Progenitor cell of endocrine pancreas (in vitro differentiated cells): ENCODE results near the gene KNOP1. TPM values are rescaled to one million over a fixed set of nuclear protein-coding genes. Genes with fewer than 3 reads are reported as not detected.

Source experiments
- DNase-seq: peaks from one replicate; pipeline ENCODE4 v3.0.0; 2021; ENCODE audit warnings: low spot score; ENCODE audit not compliant: unreplicated experiment
- H3K27ac Mint-ChIP-seq: 2 replicates; pipeline ENCODE4 v1.8.0; 2021; ENCODE audit warnings: mild to moderate bottlenecking, moderate library complexity, mixed read lengths
- H3K27me3 Mint-ChIP-seq: 2 replicates; pipeline ENCODE4 v1.8.0; 2021; ENCODE audit warnings: mixed read lengths
- H3K36me3 Mint-ChIP-seq: 2 replicates; pipeline ENCODE4 v1.8.0; 2022; ENCODE audit warnings: mixed read lengths; ENCODE audit not compliant: insufficient read depth
- H3K4me1 Mint-ChIP-seq: 2 replicates; pipeline ENCODE4 v1.8.0; 2021; ENCODE audit warnings: low read depth, mixed read lengths
- H3K4me3 Mint-ChIP-seq: 2 replicates; pipeline ENCODE4 v1.8.0; 2021; ENCODE audit warnings: low read depth, mild to moderate bottlenecking, moderate library complexity, mixed read lengths
- H3K9me3 Mint-ChIP-seq: 2 replicates; pipeline ENCODE4 v1.8.0; 2021; ENCODE audit warnings: low read depth, mixed read lengths
- CTCF ChIP-seq: fragments of 200-600 bp; sonication (generic); IDR thresholded peaks from one replicate; pipeline ENCODE4 v1.5.0; 2021; ENCODE audit warnings: antibody characterized with exemption, mild to moderate bottlenecking; ENCODE audit not compliant: unreplicated experiment
- total RNA-seq: library from RNA; stranded (reverse); gene quantifications from 2 replicates; pipeline ENCODE4 v1.2.1, GENCODE V29; 2021

The KNOP1 gene
- total RNA-seq, 1 donor from 2014 or later, result 58.1 TPM

GRCh38 chr16:19746561-19746960 lies 28.5 kb upstream of the KNOP1 start:
- H3K27ac Mint-ChIP-seq, result no peak overlapping the region
- no peak overlapping the region for H3K4me3 Mint-ChIP-seq
- peaks cover 33% of the 10 kb centered on the region for H3K4me1 Mint-ChIP-seq
- no peaks in the 10 kb centered on the region for H3K36me3 Mint-ChIP-seq
- no peaks in the 10 kb centered on the region for H3K27me3 Mint-ChIP-seq
- no peaks in the 10 kb centered on the region for H3K9me3 Mint-ChIP-seq
- no peak for TF ChIP-seq CTCF
- no peak for DNase-seq

GRCh38 chr16:19745286-19746010 lies 27.4 kb upstream of the KNOP1 start:
- no peak overlapping the region for H3K27ac Mint-ChIP-seq
- H3K4me1 Mint-ChIP-seq, result peaks cover 31% of the 10 kb centered on the region
- no peaks in the 10 kb centered on the region for H3K9me3 Mint-ChIP-seq
- no peak for DNase-seq
- H3K36me3 Mint-ChIP-seq, result peaks cover under 1% of the 10 kb centered on the region
- no peaks in the 10 kb centered on the region for H3K27me3 Mint-ChIP-seq
- H3K4me3 Mint-ChIP-seq, result no peak overlapping the region
- no peak for TF ChIP-seq CTCF

GRCh38 chr16:19744670-19745069 lies 26.6 kb upstream of the KNOP1 start:
- no peak for TF ChIP-seq CTCF
- no peaks in the 10 kb centered on the region for H3K27me3 Mint-ChIP-seq
- H3K36me3 Mint-ChIP-seq, result peaks cover 4% of the 10 kb centered on the region
- no peaks in the 10 kb centered on the region for H3K9me3 Mint-ChIP-seq
- H3K4me1 Mint-ChIP-seq, result peaks cover 31% of the 10 kb centered on the region
- H3K4me3 Mint-ChIP-seq, result no peak overlapping the region
- H3K27ac Mint-ChIP-seq, result no peak overlapping the region
- no peak for DNase-seq

- H3K27ac Mint-ChIP-seq, result peak overlapping the region; percentile 79
- DNase-seq, result no peak
- peaks cover 8% of the 10 kb centered on the region for H3K36me3 Mint-ChIP-seq
- H3K9me3 Mint-ChIP-seq, result no peaks in the 10 kb centered on the region
- no peak for TF ChIP-seq CTCF
- H3K4me1 Mint-ChIP-seq, result peaks cover 22% of the 10 kb centered on the region
- no peak overlapping the region for H3K4me3 Mint-ChIP-seq
- no peaks in the 10 kb centered on the region for H3K27me3 Mint-ChIP-seq
Measured at GRCh38 chr16:19743816-19744159, 25.8 kb upstream of the KNOP1 start.

DNA sequence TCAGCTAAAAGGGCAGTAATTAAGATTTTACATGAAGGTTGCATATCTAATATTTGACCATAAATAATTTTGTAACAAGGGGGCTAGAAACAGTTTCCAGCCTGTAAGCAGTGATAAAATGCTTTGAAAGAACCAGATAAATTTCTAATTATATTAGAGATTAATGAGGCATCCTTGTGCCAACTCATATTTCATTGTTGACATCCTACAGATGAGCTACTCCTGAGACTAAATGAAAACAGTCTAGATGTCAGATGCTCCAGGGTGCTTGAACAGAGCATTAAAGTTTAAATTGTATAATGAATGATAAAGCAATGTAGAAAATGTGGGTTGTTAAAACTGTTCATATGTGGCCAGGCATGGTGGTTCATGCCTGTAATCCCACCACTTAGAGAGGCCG lies 23.3 kb upstream of the KNOP1 start:
- peaks cover 20% of the 10 kb centered on the region for H3K4me1 Mint-ChIP-seq
- TF ChIP-seq CTCF, result no peak
- DNase-seq, result no peak
- no peak overlapping the region for H3K27ac Mint-ChIP-seq
- no peaks in the 10 kb centered on the region for H3K9me3 Mint-ChIP-seq
- no peaks in the 10 kb centered on the region for H3K27me3 Mint-ChIP-seq
- H3K4me3 Mint-ChIP-seq, result no peak overlapping the region
- H3K36me3 Mint-ChIP-seq, result peaks cover 14% of the 10 kb centered on the region
